Fibroblast of lung (primary cell): ENCODE results near the gene XXYLT1. TPM values are rescaled to one million over a fixed set of nuclear protein-coding genes. Genes with fewer than 3 reads are reported as not detected.
A peak's percentile ranks its signal among the peaks of the same experiment; 100 is the strongest.

ENCODE experiments used
- DNase-seq, 2 donors: peaks; one replicate each; pipeline versions ENCODE4 v3.0.0 to v3.0.0-alpha.2; 2010; ENCODE audit warnings: low read depth in 2 of 2
- H2AFZ ChIP-seq: 2 replicates; pipeline ENCODE4 v1.5.1; 2012; ENCODE audit warnings: low read length, control low read depth, inconsistent platforms
- H3K27ac ChIP-seq: 2 replicates; pipeline ENCODE4 v1.5.1; 2011; ENCODE audit warnings: low read length, control low read depth; ENCODE audit not compliant: insufficient read depth
- H3K27me3 ChIP-seq: 2 replicates; pipeline ENCODE4 v1.5.1; 2011; ENCODE audit warnings: mild to moderate bottlenecking, low read length; ENCODE audit not compliant: control insufficient read depth, insufficient read depth
- H3K36me3 ChIP-seq: 2 replicates; pipeline ENCODE4 v1.5.1; 2011; ENCODE audit warnings: low read length; ENCODE audit not compliant: control insufficient read depth, insufficient read depth
- H3K4me1 ChIP-seq: 2 replicates; pipeline ENCODE4 v1.5.1; 2011; ENCODE audit warnings: low read length; ENCODE audit not compliant: control insufficient read depth, insufficient read depth; ENCODE audit errors: extremely low read depth
- H3K4me2 ChIP-seq: 2 replicates; pipeline ENCODE4 v1.5.1; 2011; ENCODE audit warnings: low read length, control low read depth; ENCODE audit not compliant: insufficient read depth; ENCODE audit errors: extremely low read depth
- H3K4me3 ChIP-seq, 4 experiments: fragments of 200-600 bp in 1 of 4; sonication (generic) in 1 of 4; replicated peaks in 1 of 4; 2 replicates each; pipeline ENCODE4 v1.5.1; 2011 to 2016; ENCODE audit warnings: low read length in 4 of 4, low read depth in 3 of 4, mild to moderate bottlenecking in 3 of 4, control low read depth in 2 of 4, inconsistent platforms in 1 of 4, mixed read lengths in 1 of 4; ENCODE audit not compliant: insufficient read depth in 1 of 4; ENCODE audit errors: control extremely low read depth in 1 of 4
- H3K79me2 ChIP-seq: 2 replicates; pipeline ENCODE4 v1.5.1; 2012; ENCODE audit warnings: mild to moderate bottlenecking, low read length, inconsistent platforms; ENCODE audit not compliant: control insufficient read depth, insufficient read depth
- H3K9ac ChIP-seq: 2 replicates; pipeline ENCODE4 v1.5.1; 2011; ENCODE audit warnings: mild to moderate bottlenecking, low read length, control low read depth; ENCODE audit not compliant: insufficient read depth
- H3K9me3 ChIP-seq: 2 replicates; pipeline ENCODE4 v1.5.1; 2012; ENCODE audit warnings: low read depth, low read length; ENCODE audit not compliant: control insufficient read depth, insufficient read depth
- H4K20me1 ChIP-seq: 2 replicates; pipeline ENCODE4 v1.5.1; 2011; ENCODE audit warnings: low read length; ENCODE audit not compliant: control insufficient read depth, insufficient read depth; ENCODE audit errors: extremely low read depth
- EZH2 ChIP-seq: IDR thresholded peaks from 2 replicates; pipeline ENCODE4 v1.5.1; 2012; ENCODE audit warnings: low read length, control low read depth, mild to moderate bottlenecking; ENCODE audit errors: missing control alignments
- polyA plus RNA-seq, 2 donors: library from polyadenylated mRNA; depleted of rRNA in 1 of 2; stranded (reverse) in 1 of 2; unstranded in 1 of 2; fragments of >200 nt; gene quantifications; 2 replicates each; pipeline ENCODE4 v1.2.1, GENCODE V29; 2011 to 2012; ENCODE audit warnings: missing spikeins in 1 of 2
- total RNA-seq: library from RNA; depleted of rRNA; stranded (reverse); fragments of >200 nt; gene quantifications from 2 replicates; pipeline ENCODE4 v1.2.1, GENCODE V29; 2014
- TF ChIP-seq, protein P1 (sequence below), 2 donors: IDR thresholded peaks in 1 of 2; conservative IDR thresholded peaks in 1 of 2; 1 replicate in 1 of 2; 2 replicates in 1 of 2; pipeline ENCODE4 v1.5.1; 2011 to 2012; ENCODE audit warnings: low read length in 2 of 2, control low read depth in 1 of 2, inconsistent platforms in 1 of 2, low read depth in 1 of 2, mild to moderate bottlenecking in 1 of 2

XXYLT1 gene
- total and polyA plus RNA-seq, 2 donors (not counting 1 experiment from before 2014, with no cell fraction given): 12.4 to 18.5 TPM

DNA sequence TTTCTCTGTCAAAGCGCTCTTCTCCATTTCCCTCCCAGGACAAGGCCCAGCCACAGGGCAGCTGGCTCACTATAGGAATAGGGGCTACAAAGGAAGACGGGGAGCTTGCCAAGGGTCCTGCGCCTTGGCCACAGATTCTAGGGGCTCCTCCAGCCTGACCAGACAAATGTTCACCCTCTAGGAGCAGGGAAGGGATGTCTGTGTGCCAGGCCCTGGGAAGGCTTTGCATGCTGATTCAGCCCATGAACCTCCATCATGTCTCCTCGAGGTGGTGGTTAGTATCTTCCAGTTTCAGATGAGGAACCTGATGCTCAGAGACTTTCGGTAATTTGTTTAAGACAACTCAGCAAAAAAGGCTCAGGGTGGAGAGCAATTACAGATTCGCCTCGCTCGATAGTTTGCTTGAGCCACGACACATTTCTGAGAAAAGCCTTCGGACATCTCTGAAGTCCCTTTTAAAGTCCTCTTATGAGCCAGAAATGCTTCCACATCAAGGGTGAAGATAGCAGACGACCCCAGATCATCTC is 110.0 kb downstream of the XXYLT1 start:
- Histone ChIP-seq H3K79me2 (no peaks in the 10 kb centered on the region), H2AFZ (no peak overlapping the region), H3K4me3 (no peak overlapping the region), H3K36me3 (no peaks in the 10 kb centered on the region), H4K20me1 (no peaks in the 10 kb centered on the region), H3K9ac (no peak overlapping the region), H3K4me1 (peaks cover 22% of the 10 kb centered on the region), H3K9me3 (no peaks in the 10 kb centered on the region), H3K27ac (peak overlapping the region; percentile 90), H3K27me3 (no peaks in the 10 kb centered on the region), H3K4me2 (peak overlapping the region; percentile 92)
- DNase-seq: no peak
- TF ChIP-seq, protein P1, sequence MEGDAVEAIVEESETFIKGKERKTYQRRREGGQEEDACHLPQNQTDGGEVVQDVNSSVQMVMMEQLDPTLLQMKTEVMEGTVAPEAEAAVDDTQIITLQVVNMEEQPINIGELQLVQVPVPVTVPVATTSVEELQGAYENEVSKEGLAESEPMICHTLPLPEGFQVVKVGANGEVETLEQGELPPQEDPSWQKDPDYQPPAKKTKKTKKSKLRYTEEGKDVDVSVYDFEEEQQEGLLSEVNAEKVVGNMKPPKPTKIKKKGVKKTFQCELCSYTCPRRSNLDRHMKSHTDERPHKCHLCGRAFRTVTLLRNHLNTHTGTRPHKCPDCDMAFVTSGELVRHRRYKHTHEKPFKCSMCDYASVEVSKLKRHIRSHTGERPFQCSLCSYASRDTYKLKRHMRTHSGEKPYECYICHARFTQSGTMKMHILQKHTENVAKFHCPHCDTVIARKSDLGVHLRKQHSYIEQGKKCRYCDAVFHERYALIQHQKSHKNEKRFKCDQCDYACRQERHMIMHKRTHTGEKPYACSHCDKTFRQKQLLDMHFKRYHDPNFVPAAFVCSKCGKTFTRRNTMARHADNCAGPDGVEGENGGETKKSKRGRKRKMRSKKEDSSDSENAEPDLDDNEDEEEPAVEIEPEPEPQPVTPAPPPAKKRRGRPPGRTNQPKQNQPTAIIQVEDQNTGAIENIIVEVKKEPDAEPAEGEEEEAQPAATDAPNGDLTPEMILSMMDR (conservative IDR thresholded peaks at IDR 0.05 in 1 of 2, IDR thresholded peaks at IDR 0.05 in 1 of 2; ENCODE audit: low read depth in 1 of 2, low read length in 2 of 2): no peak
- no peak for TF ChIP-seq EZH2

DNA sequence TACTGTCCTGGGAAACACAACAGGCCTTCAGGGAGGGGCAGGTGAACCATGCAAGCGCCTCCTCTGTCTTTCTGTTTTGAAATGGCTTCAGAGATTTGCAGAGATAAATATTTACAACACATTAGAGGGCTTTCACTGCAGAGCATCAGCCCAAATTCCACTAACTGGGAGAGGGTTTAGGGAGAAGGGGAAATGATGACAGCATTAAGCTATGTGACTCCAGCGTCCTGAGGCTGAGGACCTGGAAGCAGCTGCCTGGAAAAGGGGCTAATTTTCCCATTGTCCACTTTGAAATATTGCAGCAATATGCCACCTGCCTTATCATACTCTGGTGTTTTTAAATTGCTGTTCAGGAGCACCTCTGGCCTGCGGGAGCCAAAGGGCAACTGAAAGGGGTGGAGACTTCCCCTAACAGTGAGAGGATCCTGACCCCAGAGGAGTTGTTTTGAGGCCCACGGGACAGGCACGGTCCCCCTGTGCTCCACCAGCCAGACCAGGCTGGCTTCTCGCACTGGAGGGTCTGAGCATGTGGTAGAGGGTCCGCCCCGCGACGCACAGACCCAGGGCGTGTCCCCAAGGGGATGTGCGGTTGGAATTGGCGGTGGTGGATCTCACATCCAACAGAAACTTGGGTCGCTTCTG is 110.6 kb downstream of the XXYLT1 start:
- H4K20me1 ChIP-seq: no peaks in the 10 kb centered on the region
- H3K27me3 ChIP-seq: no peaks in the 10 kb centered on the region
- peak overlapping the region; percentile 90 for H3K27ac ChIP-seq
- no peaks in the 10 kb centered on the region for H3K79me2 ChIP-seq
- peaks cover 1% of the 10 kb centered on the region for H3K36me3 ChIP-seq
- H3K4me3 ChIP-seq: peak overlapping the region in 3 of 4 experiments; percentile 1 to 5 (median 3)
- H3K4me2 ChIP-seq: peak overlapping the region; percentile 92
- H3K9ac ChIP-seq: peak overlapping the region; percentile 13
- H2AFZ ChIP-seq: no peak overlapping the region
- no peak for TF ChIP-seq EZH2
- TF ChIP-seq, protein P1 (conservative IDR thresholded peaks at IDR 0.05 in 1 of 2, IDR thresholded peaks at IDR 0.05 in 1 of 2; ENCODE audit: low read depth in 1 of 2, low read length in 2 of 2): no peak
- DNase-seq: peak; percentile 48 to 75
- no peaks in the 10 kb centered on the region for H3K9me3 ChIP-seq
- H3K4me1 ChIP-seq: peaks cover 23% of the 10 kb centered on the region

DNA sequence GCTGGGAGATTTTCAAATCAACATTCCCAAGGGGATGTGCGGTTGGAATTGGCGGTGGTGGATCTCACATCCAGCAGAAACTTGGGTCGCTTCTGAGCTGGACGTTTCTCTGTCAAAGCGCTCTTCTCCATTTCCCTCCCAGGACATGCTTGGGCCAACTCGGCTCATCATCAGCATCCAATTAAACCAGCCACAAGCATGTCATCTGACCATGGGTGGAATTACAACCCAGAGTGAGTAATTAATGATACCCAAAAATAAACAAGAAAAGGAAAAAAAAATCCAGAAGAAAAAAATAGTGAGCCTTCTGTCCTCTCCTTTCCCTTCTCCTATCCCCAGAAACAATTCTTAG is 111.2 kb downstream of the XXYLT1 start:
- peak overlapping the region in 2 of 4 experiments; percentile 1 to 3 for H3K4me3 ChIP-seq

More for the DNA sequence above, 111.2 kb downstream of the XXYLT1 start:
- Histone ChIP-seq H3K27ac (peak overlapping the region; percentile 90), H3K27me3 (no peaks in the 10 kb centered on the region), H3K9ac (no peak overlapping the region), H3K4me2 (peak overlapping the region; percentile 92), H3K79me2 (no peaks in the 10 kb centered on the region), H4K20me1 (no peaks in the 10 kb centered on the region), H3K4me1 (peaks cover 25% of the 10 kb centered on the region), H2AFZ (no peak overlapping the region), H3K9me3 (no peaks in the 10 kb centered on the region), H3K36me3 (peaks cover 1% of the 10 kb centered on the region)
- peak; percentile 24 to 62 for DNase-seq
- TF ChIP-seq EZH2: no peak
- TF ChIP-seq, protein P1 (conservative IDR thresholded peaks at IDR 0.05 in 1 of 2, IDR thresholded peaks at IDR 0.05 in 1 of 2; ENCODE audit: low read depth in 1 of 2, low read length in 2 of 2): no peak
